ENCODE data around the gene ROR2.

DNA sequence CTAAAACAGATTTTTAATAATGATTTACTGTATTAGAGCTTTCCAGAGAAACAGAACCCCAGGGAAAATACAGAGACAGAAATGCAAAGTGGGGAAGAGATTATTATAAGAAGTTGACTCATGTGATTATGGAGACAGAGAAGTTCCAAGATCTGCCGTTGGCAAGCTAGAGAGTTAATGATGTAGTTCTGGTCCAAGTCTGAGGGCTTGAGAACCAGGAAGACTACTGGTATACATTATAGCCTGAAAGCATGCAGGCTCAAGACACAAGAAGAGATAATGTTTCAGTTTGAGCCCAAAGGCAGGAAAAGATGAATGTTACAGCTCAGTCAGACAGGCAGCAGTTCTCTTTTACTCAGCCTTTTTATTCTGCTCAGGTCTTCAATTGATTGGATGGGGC lies 427.5 kb downstream of the ROR2 start:
- no peak for TF ChIP-seq RAD21 (IDR thresholded peaks at IDR 0.05)
- TF ChIP-seq, protein P1, sequence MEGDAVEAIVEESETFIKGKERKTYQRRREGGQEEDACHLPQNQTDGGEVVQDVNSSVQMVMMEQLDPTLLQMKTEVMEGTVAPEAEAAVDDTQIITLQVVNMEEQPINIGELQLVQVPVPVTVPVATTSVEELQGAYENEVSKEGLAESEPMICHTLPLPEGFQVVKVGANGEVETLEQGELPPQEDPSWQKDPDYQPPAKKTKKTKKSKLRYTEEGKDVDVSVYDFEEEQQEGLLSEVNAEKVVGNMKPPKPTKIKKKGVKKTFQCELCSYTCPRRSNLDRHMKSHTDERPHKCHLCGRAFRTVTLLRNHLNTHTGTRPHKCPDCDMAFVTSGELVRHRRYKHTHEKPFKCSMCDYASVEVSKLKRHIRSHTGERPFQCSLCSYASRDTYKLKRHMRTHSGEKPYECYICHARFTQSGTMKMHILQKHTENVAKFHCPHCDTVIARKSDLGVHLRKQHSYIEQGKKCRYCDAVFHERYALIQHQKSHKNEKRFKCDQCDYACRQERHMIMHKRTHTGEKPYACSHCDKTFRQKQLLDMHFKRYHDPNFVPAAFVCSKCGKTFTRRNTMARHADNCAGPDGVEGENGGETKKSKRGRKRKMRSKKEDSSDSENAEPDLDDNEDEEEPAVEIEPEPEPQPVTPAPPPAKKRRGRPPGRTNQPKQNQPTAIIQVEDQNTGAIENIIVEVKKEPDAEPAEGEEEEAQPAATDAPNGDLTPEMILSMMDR (IDR thresholded peaks at IDR 0.05; ENCODE audit: low read depth, low read length, missing input control), result no peak
- no peak for TF ChIP-seq HNF4G (IDR thresholded peaks at IDR 0.05)
- TF ChIP-seq SP1 (IDR thresholded peaks at IDR 0.05), result no peak

Data from liver (tissue), 3 donors.